Erythroblast (primary cell): ENCODE results near the gene IL3.

Source experiments
- GATA1 ChIP-seq: IDR thresholded peaks from 2 replicates; pipeline ENCODE4 v1.6.1; 2011; ENCODE audit warnings: low read depth, mild to moderate bottlenecking, control low read depth, low read length, moderate library complexity
- POLR2A ChIP-seq: IDR thresholded peaks from 2 replicates; pipeline ENCODE4 v1.6.1; 2011; ENCODE audit warnings: mild to moderate bottlenecking, low read length

DNA sequence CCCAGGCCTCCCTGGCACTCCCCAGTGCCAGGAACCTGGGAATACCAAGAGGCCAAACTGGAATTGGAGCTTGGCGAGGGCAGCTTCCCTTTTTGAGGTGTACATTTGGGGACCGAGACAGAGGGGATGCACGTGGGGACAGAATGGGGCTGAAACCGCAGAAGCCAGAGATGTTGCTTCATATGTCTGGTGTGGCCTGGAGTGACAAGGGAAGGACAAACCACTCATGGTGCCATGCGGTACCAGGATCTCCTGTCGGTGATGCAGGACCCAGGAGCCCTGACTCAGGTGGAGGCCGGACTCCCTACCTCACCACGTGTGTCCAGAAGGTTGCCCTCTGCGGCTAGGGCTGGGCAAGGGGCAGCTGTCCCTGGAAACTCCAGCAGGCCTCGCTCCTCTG lies 9.1 kb downstream of the IL3 start:
- TF ChIP-seq POLR2A = no peak
- TF ChIP-seq GATA1 = no peak
